Mesodermal cell (in vitro differentiated cells): ENCODE data around the gene PTGIR. TPM values are rescaled to one million over a fixed set of nuclear protein-coding genes. Genes with fewer than 3 reads are reported as not detected.

Experiments used
- H3K27ac ChIP-seq: 2 replicates; pipeline ENCODE4 v1.7.0; 2013; ENCODE audit warnings: mild to moderate bottlenecking, low read depth, low read length, moderate library complexity; ENCODE audit not compliant: severe bottlenecking
- H3K36me3 ChIP-seq: 2 replicates; pipeline ENCODE4 v1.7.1; 2013; ENCODE audit warnings: mild to moderate bottlenecking, low read length, moderate library complexity; ENCODE audit not compliant: control insufficient read depth, insufficient read depth
- H3K4me1 ChIP-seq: one replicate; pipeline ENCODE4 v1.7.1; 2013; ENCODE audit warnings: mild to moderate bottlenecking, low read length; ENCODE audit not compliant: insufficient read depth, control insufficient read depth, poor library complexity, severe bottlenecking
- H3K4me3 ChIP-seq: 2 replicates; pipeline ENCODE4 v1.7.0; 2013; ENCODE audit warnings: low read length, control low read depth, mild to moderate bottlenecking; ENCODE audit not compliant: insufficient read depth, poor library complexity, severe bottlenecking; ENCODE audit errors: extremely low read depth
- H3K9me3 ChIP-seq: 2 replicates; pipeline ENCODE4 v1.7.1; 2013; ENCODE audit warnings: mild to moderate bottlenecking, low read length, moderate library complexity; ENCODE audit not compliant: control insufficient read depth
- WGBS, 2 experiments: methylation state at CpG; one replicate each; pipeline ENCODE4 v1.1.5; 2013; ENCODE audit warnings: missing lambda C conversion rate in 2 of 2; ENCODE audit not compliant: insufficient coverage in 2 of 2; 5-methylcytosine and 5-hydroxymethylcytosine counted together
- polyA plus RNA-seq, 2 experiments: library from polyadenylated mRNA; stranded (reverse); fragments of 50-300 nt; gene quantifications; one replicate each; pipeline ENCODE4 v1.2.3, GENCODE V29; 2013

PTGIR gene
- polyA plus RNA-seq (2013, experiment 1 of 2): 6.6 TPM
- polyA plus RNA-seq (2013, experiment 2 of 2): 6.9 TPM

- Histone ChIP-seq H3K4me1 (peaks cover 48% of the 10 kb centered on the region), H3K4me3 (peak within 1 kb of the TSS; percentile 11), H3K27ac (peak within 1 kb of the TSS; percentile 79), H3K36me3 (no peaks in the 10 kb centered on the region), H3K9me3 (no peaks in the 10 kb centered on the region)
- WGBS, 2 experiments: 58 to 60% methylated on average over 9 to 12 of the region's 13 CpGs
Measured at GRCh38 chr19:46624958-46625661, at the start of gene PTGIR. Gene PTGIR, minus strand, starts transcription at chr19:46625089. Its CDS starts 864 bp downstream, at chr19:46624225.

- H3K9me3 ChIP-seq: no peaks in the 10 kb centered on the region
- H3K36me3 ChIP-seq: peaks cover 40% of the 10 kb centered on the region
- H3K27ac ChIP-seq: no peak overlapping the region
- no peak overlapping the region for H3K4me3 ChIP-seq
- peaks cover 5% of the 10 kb centered on the region for H3K4me1 ChIP-seq
Measured at GRCh38 chr19:46670813-46671212, 45.9 kb upstream of the PTGIR start.

GRCh38 chr19:46668662-46669061 is 43.8 kb upstream of the PTGIR start:
- Histone ChIP-seq H3K4me1 (peaks cover 5% of the 10 kb centered on the region), H3K9me3 (no peaks in the 10 kb centered on the region), H3K4me3 (no peak overlapping the region), H3K27ac (no peak overlapping the region), H3K36me3 (peaks cover 21% of the 10 kb centered on the region)
- WGBS, 2 experiments: 80 to 100% methylated on average over 1 of the region's 3 CpGs

- Histone ChIP-seq H3K36me3 (no peaks in the 10 kb centered on the region), H3K27ac (no peak overlapping the region), H3K4me1 (peaks cover 5% of the 10 kb centered on the region), H3K4me3 (no peak overlapping the region), H3K9me3 (no peaks in the 10 kb centered on the region)
- 87 to 100% methylated on average over 1 to 3 of the region's 8 CpGs for WGBS, 2 experiments
Measured at GRCh38 chr19:46665072-46665471, 40.2 kb upstream of the PTGIR start.

GRCh38 chr19:46661735-46662592 is 37.1 kb upstream of the PTGIR start:
- WGBS, 2 experiments: 7 to 10% methylated on average over 12 of the region's 19 CpGs
- peaks cover 17% of the 10 kb centered on the region for H3K36me3 ChIP-seq
- H3K4me3 ChIP-seq: peak overlapping the region; percentile 25
- no peaks in the 10 kb centered on the region for H3K9me3 ChIP-seq
- peaks cover 12% of the 10 kb centered on the region for H3K4me1 ChIP-seq
- peak overlapping the region; percentile 93 for H3K27ac ChIP-seq

- peaks cover 24% of the 10 kb centered on the region for H3K36me3 ChIP-seq
- H3K4me3 ChIP-seq: peak within 1 kb of the TSS; percentile 79
- no peaks in the 10 kb centered on the region for H3K9me3 ChIP-seq
- H3K4me1 ChIP-seq: peaks cover 12% of the 10 kb centered on the region
- peak within 1 kb of the TSS; percentile 93 for H3K27ac ChIP-seq
- 0 to 1% methylated on average over 30 to 31 of the region's 61 CpGs for WGBS, 2 experiments
Measured at GRCh38 chr19:46661020-46661731, 36.3 kb upstream of the PTGIR start, which contains the start of gene DACT3. Gene DACT3, minus strand, starts transcription at chr19:46661182. Its CDS starts 118 bp downstream, at chr19:46661064.

- Histone ChIP-seq H3K36me3 (peaks cover 26% of the 10 kb centered on the region), H3K27ac (peak overlapping the region; percentile 68)
- WGBS, 2 experiments: 0 to 1% methylated on average over 30 to 36 of the region's 40 CpGs
Measured at GRCh38 chr19:46660551-46661019, 35.7 kb upstream of the PTGIR start.

GRCh38 chr19:46660008-46660517 is 35.2 kb upstream of the PTGIR start:
- no peaks in the 10 kb centered on the region for H3K9me3 ChIP-seq
- WGBS, 2 experiments: 1 to 2% methylated on average over 10 to 13 of the region's 14 CpGs
- peaks cover 12% of the 10 kb centered on the region for H3K4me1 ChIP-seq
- peak overlapping the region; percentile 79 for H3K4me3 ChIP-seq
- peaks cover 26% of the 10 kb centered on the region for H3K36me3 ChIP-seq
- H3K27ac ChIP-seq: peak overlapping the region; percentile 68

More at GRCh38 chr19:46660551-46661019, 35.7 kb upstream of the PTGIR start:
- peaks cover 12% of the 10 kb centered on the region for H3K4me1 ChIP-seq
- H3K4me3 ChIP-seq: peak overlapping the region; percentile 79
- H3K9me3 ChIP-seq: no peaks in the 10 kb centered on the region

- H3K36me3 ChIP-seq: peaks cover 26% of the 10 kb centered on the region
- no peaks in the 10 kb centered on the region for H3K9me3 ChIP-seq
- peak overlapping the region; percentile 79 for H3K4me3 ChIP-seq
- H3K4me1 ChIP-seq: peaks cover 14% of the 10 kb centered on the region
- peak overlapping the region; percentile 68 for H3K27ac ChIP-seq
- 1% methylated on average over 11 to 12 of the region's 28 CpGs for WGBS, 2 experiments
Measured at GRCh38 chr19:46659151-46660007, 34.5 kb upstream of the PTGIR start.
